Posterior cingulate gyrus (tissue), 11 donors: ENCODE results near the gene HIVEP2.

Experiments
- DNase-seq, 10 donors: peaks; one replicate each; pipeline versions ENCODE4 v3.0.0 to v3.0.0-alpha.2; 2020 to 2021; ENCODE audit warnings: mixed read lengths in 3 of 10
- intact Hi-C: fragments of 100-400 bp; cut with DNase I; formaldehyde crosslinking; loops from one replicate; pipeline ENCODE4 v1.15.1; 2023

Gene HIVEP2

GRCh38 chr6:142850679-142851423 lies 94.1 kb downstream of the HIVEP2 start:
- intact Hi-C loops: no loop called here
- DNase-seq: no peak

GRCh38 chr6:142848976-142849375 lies 96.0 kb downstream of the HIVEP2 start:
- intact Hi-C loops: no loop called here
- DNase-seq: no peak

DNA sequence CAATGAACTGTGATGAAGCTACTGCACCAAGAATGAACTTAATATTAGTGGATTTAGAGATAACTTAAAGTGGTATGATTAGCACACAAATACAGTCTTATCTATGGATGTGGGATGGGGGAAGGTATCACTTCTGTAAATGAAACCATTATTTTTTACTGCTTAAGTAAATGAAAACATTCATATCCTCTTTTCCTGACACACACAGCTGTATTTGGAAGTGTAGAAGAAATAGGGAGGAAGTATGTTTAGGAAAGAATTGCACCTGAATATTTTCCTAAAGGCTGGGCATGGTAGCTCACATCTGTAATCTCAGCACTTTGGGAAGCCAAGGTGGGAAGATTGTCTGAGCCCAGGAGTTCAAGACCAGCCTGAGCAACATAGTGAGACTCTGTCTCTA lies 96.8 kb downstream of the HIVEP2 start:
- no peak for DNase-seq
- intact Hi-C loops: no loop called here

GRCh38 chr6:142846883-142847287 lies 98.1 kb downstream of the HIVEP2 start:
- DNase-seq: no peak
- intact Hi-C loops: no loop called here

DNA sequence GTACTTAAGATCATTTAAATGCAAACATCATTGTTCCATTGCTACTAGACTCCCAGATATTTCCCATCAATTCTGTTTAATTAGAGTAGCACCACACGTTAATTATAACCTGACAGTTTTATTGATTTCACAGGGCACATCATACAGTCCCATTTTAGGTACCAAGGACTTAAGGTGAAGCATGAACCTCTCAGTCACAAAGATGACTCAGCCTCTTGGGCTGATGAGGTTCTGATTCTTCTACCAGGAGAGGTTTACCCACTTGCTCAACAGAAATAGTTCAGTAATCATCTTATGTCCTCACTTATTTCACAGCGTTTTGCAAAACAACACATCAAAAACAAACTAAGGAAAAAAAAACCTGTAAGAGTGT lies 98.5 kb downstream of the HIVEP2 start:
- intact Hi-C loops: no loop called here
- DNase-seq: no peak

- intact Hi-C loops: loop anchor here (1.0 kb wide), 1 partner anchor 100 kb away; no protein-coding TSS in a partner anchor
- peak; percentile 59 to 95 (median 74) for DNase-seq
Observed at GRCh38 chr6:142845624-142846458, 99.1 kb downstream of the HIVEP2 start.

DNA sequence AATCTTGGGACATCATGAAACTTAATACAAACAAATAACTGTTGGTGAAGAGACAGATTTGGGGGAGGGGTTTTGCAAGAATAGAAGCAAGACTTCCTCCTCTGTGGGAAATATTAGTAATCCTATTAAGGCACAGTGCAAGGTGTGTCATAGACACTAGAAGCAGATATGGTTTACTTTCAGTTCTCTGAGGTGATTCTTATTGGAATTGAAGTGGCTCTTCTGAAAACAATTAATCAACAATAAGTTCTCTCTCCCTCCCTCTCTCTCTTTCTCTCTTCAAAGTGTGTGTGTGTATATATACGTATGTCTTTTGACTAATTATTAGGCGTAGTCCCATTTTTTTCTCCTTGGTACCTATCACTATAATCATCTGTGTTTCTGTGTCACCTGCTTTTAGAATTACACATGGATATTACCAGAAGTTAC lies 99.8 kb downstream of the HIVEP2 start:
- DNase-seq: no peak
- intact Hi-C loops: loop anchor here (1.0 kb wide), 1 partner anchor 101 kb away; no protein-coding TSS in a partner anchor

GRCh38 chr6:142844065-142844755 lies 100.8 kb downstream of the HIVEP2 start:
- no peak for DNase-seq
- intact Hi-C loops: no loop called here

DNA sequence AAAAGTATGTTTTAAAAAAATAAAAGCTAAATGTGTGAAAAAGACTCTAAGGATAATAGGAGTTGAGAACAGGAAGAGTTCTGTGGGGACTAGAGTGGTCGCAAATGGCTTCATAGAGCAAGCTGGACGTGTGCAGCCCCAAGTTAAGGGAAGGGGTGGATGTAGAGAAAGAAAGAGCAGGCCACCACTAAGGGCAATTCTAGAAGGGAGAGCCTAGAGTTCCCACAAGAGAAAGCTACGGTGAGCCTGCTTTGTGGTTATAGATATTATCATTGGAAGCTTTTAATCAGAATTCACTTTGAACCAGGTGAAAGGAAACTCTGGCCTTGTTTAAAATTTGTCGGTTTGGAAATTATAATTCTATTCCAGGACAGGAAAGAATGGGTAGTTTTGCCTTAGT lies 101.6 kb downstream of the HIVEP2 start:
- DNase-seq: no peak
- intact Hi-C loops: no loop called here

DNA sequence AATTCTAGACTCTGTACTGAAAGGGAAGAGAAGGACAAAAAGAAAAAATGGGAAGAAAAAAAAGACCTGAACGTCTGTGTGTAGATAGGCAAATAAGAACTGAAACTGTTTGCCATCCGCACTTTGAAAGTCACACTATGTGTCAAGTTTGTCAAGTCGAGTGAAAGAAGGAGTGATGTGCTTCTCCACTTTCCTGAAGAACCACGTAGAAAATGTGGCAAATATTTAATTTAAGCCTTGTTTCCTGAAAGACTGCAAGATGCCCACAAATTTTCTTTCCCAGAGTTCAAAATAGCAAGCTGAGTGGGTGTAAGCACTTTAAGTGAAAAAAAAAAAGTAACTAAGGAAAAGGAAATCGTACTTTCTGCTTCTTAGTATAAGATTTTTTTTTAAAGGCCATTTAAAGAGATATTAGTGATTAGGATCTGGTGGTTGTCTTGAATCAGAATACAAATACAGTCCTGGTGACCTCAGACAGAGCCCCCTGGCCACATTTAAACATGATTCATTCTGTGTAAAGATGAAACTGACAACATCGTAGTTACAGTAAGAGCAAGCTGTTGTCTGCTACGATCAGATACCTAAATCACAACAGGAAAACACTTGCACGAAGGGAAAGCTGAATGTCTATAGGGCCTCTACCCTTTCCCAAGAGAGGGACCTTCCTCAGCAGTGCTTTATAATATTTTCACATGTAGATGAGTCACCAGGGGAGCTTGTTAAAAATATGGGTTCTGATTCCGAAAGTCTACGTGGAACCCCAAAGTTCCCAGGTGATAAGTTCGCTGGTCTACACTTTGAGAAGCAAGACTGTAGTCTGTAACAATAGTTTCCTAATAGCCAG lies 102.3 kb downstream of the HIVEP2 start:
- intact Hi-C loops: no loop called here
- DNase-seq: no peak

- DNase-seq: no peak
- intact Hi-C loops: no loop called here
Observed at GRCh38 chr6:142841915-142842314, 103.1 kb downstream of the HIVEP2 start.

DNA sequence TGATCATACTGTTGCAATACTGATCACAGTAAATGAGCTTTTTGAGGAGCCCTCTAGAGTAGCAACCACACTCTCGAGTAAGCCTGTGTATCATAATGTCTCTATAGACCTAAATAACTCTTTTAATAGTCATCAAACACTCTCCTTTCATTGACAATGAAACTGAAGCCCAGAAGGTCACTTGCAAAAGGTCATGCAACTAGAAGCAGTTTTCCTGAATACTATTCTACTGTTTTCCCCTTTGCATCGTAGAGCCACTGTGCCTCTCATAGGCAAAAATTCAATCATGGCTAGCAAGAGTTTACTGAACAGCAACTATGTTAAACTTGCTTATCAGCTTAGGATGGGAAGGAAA lies 105.3 kb downstream of the HIVEP2 start:
- DNase-seq: no peak
- intact Hi-C loops: no loop called here

- no peak for DNase-seq
- intact Hi-C loops: no loop called here
Observed at GRCh38 chr6:142838821-142839685, 105.9 kb downstream of the HIVEP2 start.

DNA sequence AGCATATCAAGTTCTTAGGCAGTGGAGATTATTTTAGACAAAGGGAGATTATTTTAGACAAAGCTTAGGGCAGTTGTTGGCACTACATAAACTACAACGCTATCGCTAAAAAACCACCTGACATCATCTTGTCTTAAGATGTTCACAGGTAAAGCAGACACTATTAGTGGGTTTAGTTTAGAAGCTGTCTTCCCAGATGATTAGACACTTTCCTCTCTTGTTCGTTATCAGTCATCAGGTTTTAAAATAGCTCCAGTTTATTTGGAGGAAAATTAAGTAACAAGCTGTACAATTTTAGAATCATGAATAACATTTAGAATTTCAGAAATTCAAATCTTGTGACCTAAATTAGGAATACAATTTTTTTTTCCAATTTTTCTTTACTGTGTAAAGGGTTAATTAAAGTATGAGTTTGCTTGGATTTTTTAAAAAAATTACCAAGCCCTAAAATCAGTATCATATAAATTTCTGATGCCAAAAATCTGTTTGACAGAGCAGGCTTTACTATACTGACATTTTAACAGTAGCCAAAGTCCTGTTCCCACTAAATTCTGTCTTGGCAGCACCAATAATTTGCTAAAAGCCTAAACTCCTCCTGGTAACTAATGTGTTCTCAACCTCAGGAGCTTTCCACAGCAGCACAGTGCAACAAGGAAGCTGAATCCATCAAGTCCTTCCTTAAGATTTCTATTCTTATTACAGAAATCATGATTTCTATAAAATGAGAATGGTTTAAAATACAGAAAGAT lies 109.0 kb downstream of the HIVEP2 start:
- intact Hi-C loops: no loop called here
- DNase-seq: no peak

DNA sequence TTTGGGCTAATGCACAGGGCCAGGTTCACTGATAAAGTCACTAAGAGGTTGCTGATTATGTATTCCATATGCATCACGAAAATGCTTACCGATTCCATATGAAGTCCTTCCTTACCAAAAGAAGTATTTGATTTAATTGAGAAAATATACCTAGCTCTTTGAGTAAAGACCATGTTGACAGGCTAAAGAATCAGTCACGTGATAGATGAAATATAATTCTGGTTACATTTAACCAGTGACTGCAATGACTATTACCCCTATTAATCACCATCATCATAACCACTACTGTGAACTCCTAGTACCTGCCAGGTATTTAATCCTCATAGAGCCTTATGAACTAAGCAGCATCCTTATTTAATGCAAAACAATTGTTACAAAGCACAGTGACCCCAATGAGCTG lies 110.1 kb downstream of the HIVEP2 start:
- intact Hi-C loops: no loop called here
- no peak for DNase-seq

DNA sequence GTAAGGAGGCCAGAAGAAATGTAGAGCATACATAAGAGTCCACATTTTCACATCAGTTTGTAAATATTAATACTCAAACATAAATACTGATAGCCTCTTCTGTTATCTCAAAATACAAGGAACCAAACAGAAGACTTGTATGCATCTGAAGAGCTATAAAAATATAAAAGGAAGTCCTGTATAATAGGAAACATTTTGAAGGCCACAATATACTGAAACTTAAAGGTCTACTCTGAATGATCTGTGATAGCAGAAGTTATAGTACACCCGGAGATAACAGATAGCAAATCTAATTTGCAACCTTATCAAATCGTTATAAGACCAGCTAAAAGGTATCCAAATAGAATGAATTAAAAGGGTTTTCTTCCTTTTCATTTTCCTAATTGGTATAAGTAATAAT lies 111.2 kb downstream of the HIVEP2 start:
- no peak for DNase-seq
- intact Hi-C loops: no loop called here

GRCh38 chr6:142833054-142833453 lies 111.9 kb downstream of the HIVEP2 start:
- intact Hi-C loops: no loop called here
- DNase-seq: no peak

DNA sequence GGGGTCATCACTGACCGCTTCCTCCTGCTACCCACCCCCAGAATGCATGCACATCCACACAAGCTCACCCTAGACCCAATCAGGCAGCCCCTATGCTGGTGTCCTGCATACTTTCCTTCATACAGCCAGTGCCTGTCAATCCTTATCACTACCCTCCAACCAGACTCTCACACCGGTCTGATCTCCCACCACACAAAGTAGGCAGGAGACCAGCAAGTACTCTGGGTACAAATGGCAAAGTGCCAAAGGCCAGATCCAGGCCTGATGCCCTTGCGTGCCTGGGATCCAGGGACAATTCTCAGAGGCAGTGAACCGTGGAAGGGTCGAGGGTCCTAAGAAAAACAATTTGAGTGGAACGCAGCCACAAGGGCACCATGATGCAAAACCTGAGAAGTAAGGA lies 114.2 kb downstream of the HIVEP2 start:
- intact Hi-C loops: no loop called here
- no peak for DNase-seq
